Stimulated activated CD4-positive, alpha-beta T cell treated with anti-CD3 and anti-CD28 coated beads, Interleukin-12 subunit alpha, Interleukin-12 subunit beta, amount 100 ng/mL, for 48 hours (primary cell): ENCODE data around the gene ZNF503.

ENCODE experiments used
- DNase-seq, 3 donors: peaks; one replicate each; pipeline ENCODE4 v3.0.0-alpha.2; 2020; ENCODE audit warnings: low read depth in 2 of 3, low spot score in 1 of 3

Gene ZNF503

GRCh38 chr10:75401569-75402485 lies at the start of gene ZNF503:
Gene ZNF503 (minus strand): TSS chr10:75401764. CDS start chr10:75401419, 345 bp downstream.
- DNase-seq, result peak in 2 of 3 donors; percentile 31 to 39

GRCh38 chr10:75450644-75451640 lies 49.4 kb upstream of the ZNF503 start:
- no peak for DNase-seq

- DNase-seq, result no peak
These were observed 48.5 kb upstream of the ZNF503 start for GRCh38 chr10:75450075-75450445.

- no peak for DNase-seq
These were observed 48.0 kb upstream of the ZNF503 start for GRCh38 chr10:75449382-75450074.

GRCh38 chr10:75448166-75448565 lies 46.6 kb upstream of the ZNF503 start:
- no peak for DNase-seq

GRCh38 chr10:75446508-75446907 lies 44.9 kb upstream of the ZNF503 start:
- DNase-seq, result no peak

- DNase-seq, result no peak
These were observed 43.3 kb upstream of the ZNF503 start for GRCh38 chr10:75444781-75445386.

- DNase-seq, result no peak
These were observed 41.8 kb upstream of the ZNF503 start for GRCh38 chr10:75443362-75443761.

GRCh38 chr10:75441682-75442081 lies 40.1 kb upstream of the ZNF503 start:
- DNase-seq, result no peak

- DNase-seq, result no peak
These were observed 39.6 kb upstream of the ZNF503 start for GRCh38 chr10:75441196-75441595.

- DNase-seq, result no peak
These were observed 38.8 kb upstream of the ZNF503 start for GRCh38 chr10:75440271-75440793.

GRCh38 chr10:75439811-75440210 lies 38.2 kb upstream of the ZNF503 start:
- DNase-seq, result no peak

GRCh38 chr10:75438275-75438674 lies 36.7 kb upstream of the ZNF503 start:
- no peak for DNase-seq

- DNase-seq, result no peak
These were observed 36.1 kb upstream of the ZNF503 start for GRCh38 chr10:75437693-75438092.

- no peak for DNase-seq
These were observed 35.3 kb upstream of the ZNF503 start for GRCh38 chr10:75436896-75437295.

- no peak for DNase-seq
These were observed 33.7 kb upstream of the ZNF503 start for GRCh38 chr10:75435291-75435690.

- DNase-seq, result no peak
These were observed 32.7 kb upstream of the ZNF503 start for GRCh38 chr10:75434291-75434690.

GRCh38 chr10:75433216-75433615 lies 31.7 kb upstream of the ZNF503 start:
- DNase-seq, result no peak

- DNase-seq, result no peak
These were observed 31.2 kb upstream of the ZNF503 start for GRCh38 chr10:75432763-75433162.

- no peak for DNase-seq
These were observed 30.6 kb upstream of the ZNF503 start for GRCh38 chr10:75432176-75432575.
